ENCODE results near the gene TNRC18.
"Not testable (repeated sequence)": the region's sequence is repeated elsewhere in the genome, so short reads cannot be mapped to it uniquely, and the experiment has no call there.

TNRC18 gene, protein sequence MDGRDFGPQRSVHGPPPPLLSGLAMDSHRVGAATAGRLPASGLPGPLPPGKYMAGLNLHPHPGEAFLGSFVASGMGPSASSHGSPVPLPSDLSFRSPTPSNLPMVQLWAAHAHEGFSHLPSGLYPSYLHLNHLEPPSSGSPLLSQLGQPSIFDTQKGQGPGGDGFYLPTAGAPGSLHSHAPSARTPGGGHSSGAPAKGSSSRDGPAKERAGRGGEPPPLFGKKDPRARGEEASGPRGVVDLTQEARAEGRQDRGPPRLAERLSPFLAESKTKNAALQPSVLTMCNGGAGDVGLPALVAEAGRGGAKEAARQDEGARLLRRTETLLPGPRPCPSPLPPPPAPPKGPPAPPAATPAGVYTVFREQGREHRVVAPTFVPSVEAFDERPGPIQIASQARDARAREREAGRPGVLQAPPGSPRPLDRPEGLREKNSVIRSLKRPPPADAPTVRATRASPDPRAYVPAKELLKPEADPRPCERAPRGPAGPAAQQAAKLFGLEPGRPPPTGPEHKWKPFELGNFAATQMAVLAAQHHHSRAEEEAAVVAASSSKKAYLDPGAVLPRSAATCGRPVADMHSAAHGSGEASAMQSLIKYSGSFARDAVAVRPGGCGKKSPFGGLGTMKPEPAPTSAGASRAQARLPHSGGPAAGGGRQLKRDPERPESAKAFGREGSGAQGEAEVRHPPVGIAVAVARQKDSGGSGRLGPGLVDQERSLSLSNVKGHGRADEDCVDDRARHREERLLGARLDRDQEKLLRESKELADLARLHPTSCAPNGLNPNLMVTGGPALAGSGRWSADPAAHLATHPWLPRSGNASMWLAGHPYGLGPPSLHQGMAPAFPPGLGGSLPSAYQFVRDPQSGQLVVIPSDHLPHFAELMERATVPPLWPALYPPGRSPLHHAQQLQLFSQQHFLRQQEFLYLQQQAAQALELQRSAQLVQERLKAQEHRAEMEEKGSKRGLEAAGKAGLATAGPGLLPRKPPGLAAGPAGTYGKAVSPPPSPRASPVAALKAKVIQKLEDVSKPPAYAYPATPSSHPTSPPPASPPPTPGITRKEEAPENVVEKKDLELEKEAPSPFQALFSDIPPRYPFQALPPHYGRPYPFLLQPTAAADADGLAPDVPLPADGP (N-terminal part only)

DNA sequence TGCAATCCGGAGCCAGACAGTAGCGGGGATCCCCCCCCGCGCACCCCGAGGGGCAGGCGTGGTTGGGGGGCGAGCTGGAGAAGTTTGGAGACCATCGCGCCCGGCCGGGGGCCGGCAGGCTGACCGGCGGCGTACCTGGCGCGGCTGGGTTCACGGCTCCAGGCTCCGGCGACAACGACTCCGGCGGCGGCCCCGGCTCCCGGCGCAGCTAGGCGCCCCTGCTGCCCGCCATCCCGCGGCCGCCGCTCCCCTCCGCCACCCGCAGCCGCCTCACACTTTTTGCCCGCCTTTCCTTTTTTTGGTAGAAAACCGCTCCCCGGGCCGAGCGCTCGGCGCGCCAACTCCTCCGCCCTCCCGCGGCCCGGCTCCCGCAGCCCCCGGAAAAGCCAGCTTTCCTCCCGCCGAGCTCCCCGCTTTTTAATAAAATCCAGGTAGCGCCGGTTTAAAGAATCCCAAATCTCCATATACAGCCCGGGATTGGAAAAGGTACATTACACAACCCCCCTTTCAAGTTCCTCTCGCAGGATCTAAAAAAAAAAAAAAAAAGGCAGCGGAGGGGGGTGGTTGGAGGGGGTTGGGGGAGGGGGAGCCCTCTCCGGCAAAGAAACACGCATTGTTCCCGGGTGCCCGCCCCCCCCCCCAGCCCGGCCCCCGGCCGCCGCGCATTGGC lies at the start of gene TNRC18:
Gene TNRC18 (minus strand): TSS at position 529 of the 670 bp plus-strand sequence. CDS start 2,588 bp downstream, outside the sequence.
- no peak for DNase-seq (ENCODE audit: insufficient read length, low spot score)
- no peak for TF ChIP-seq CTCF (IDR thresholded peaks at IDR 0.05; ENCODE audit: insufficient read depth, missing control alignments)
- no peak for FAIRE-seq

DNA sequence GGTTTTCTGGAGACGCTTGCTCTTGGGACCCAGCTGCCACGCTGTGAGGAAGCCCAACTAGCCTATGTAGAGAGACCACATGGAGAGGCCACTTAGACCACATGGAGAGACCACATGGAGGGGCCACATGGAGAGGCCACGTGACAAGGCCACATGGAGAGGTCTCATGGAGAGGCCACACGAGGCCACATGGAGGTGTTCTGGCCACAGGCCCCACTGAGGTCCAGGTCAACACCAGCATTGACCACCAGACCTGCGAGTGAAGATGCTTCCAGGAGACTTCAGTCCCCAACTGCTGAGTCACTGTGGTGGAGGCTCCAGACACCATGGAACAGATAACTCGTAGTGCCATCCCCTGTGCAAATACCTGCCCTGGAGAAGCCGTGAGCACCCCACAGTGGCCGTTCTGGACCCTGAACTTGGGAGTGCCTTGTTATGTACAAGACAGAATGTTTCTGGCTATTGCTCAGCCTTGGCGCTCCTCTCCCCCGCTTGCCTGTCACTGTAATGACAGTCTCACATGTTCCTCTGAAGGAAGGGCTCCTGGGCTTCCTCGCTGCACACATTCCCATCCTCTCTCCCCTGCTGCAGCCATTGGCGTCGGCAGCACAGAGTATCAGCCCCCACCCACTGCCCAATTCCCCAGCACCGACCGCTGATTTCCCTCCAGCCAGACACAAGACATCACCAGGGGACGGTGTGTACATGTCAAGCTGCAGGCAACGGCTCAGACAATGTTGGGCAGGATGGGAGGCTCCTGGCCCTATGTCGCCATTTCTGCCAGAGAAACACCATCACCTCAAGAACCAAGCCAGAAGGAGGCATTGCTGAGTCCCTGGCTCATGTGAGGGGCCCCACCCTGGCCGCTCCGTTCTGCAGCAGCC lies 49.0 kb upstream of the TNRC18 start:
- DNase-seq (ENCODE audit: insufficient read length, low spot score) (no peak), FAIRE-seq (no peak)
- no peak for TF ChIP-seq CTCF (IDR thresholded peaks at IDR 0.05; ENCODE audit: insufficient read depth, missing control alignments)

DNA sequence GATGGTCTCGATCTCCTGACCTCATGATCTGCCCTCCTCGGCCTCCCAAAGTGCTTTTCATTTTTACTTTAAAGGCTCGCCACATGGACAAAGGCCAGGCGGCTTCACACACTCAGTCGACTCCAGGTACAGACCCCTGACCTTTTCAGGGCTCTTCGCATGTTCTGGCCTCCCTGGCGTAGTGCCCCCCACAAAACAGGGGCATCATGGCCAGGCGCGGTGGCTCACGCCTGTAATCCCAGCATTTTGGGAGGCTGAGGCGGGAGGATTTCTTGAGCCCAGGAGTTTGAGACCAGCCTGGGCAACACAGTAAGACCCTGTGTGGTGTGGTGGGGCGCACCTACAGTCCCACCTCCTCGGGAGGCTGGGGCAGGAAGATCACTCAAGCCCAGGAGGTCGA lies 48.0 kb upstream of the TNRC18 start:
- FAIRE-seq; DNase-seq (ENCODE audit: insufficient read length, low spot score): not testable (repeated sequence)

- FAIRE-seq (no peak), DNase-seq (ENCODE audit: insufficient read length, low spot score) (no peak)
- no peak for TF ChIP-seq CTCF (IDR thresholded peaks at IDR 0.05; ENCODE audit: insufficient read depth, missing control alignments)
Measured at GRCh38 chr7:5470816-5471215, 47.2 kb upstream of the TNRC18 start.

- TF ChIP-seq CTCF (IDR thresholded peaks at IDR 0.05; ENCODE audit: insufficient read depth, missing control alignments) = no peak
- FAIRE-seq (no peak), DNase-seq (ENCODE audit: insufficient read length, low spot score) (no peak)
Measured at GRCh38 chr7:5470167-5470532, 46.5 kb upstream of the TNRC18 start.

- DNase-seq (ENCODE audit: insufficient read length, low spot score) (no peak), FAIRE-seq (no peak)
- TF ChIP-seq CTCF (IDR thresholded peaks at IDR 0.05; ENCODE audit: insufficient read depth, missing control alignments) = no peak
Measured at GRCh38 chr7:5469375-5470166, 45.9 kb upstream of the TNRC18 start.
